Measurements from ENCODE around the gene RAET1G.
A peak's percentile ranks its signal among the peaks of the same experiment; 100 is the strongest.

Gene RAET1G

GRCh38 chr6:149867876-149868640 lies 54.9 kb downstream of the RAET1G start:
- peak; percentile 38 for DNase-seq (ENCODE audit: low read depth)

Measured in fibroblast of gingiva (primary cell).